Measurements from ENCODE around the gene ELOVL1.

GRCh38 chr1:43325381-43325780 is 42.4 kb downstream of the ELOVL1 start:
- no peak for TF ChIP-seq ZC3H11A (IDR thresholded peaks at IDR 0.05)
- no peak for TF ChIP-seq CTCF (IDR thresholded peaks at IDR 0.05)
- TF ChIP-seq HDAC2 (IDR thresholded peaks at IDR 0.05), result no peak
- TF ChIP-seq PBX3 (IDR thresholded peaks at IDR 0.05), result no peak
- TF ChIP-seq, protein P1, sequence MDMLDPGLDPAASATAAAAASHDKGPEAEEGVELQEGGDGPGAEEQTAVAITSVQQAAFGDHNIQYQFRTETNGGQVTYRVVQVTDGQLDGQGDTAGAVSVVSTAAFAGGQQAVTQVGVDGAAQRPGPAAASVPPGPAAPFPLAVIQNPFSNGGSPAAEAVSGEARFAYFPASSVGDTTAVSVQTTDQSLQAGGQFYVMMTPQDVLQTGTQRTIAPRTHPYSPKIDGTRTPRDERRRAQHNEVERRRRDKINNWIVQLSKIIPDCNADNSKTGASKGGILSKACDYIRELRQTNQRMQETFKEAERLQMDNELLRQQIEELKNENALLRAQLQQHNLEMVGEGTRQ (IDR thresholded peaks at IDR 0.05), result no peak
- TF ChIP-seq SREBF2 (IDR thresholded peaks at IDR 0.05), result no peak
- no peak for TF ChIP-seq EP300 (IDR thresholded peaks at IDR 0.05)

Measured in A549 (cell line).